ENCODE measurements around the gene LETM1.

Gene LETM1

GRCh38 chr4:1795299-1796195, 60.4 kb downstream of the LETM1 start:
- TF ChIP-seq CTCF (conservative IDR thresholded peaks at IDR 0.05; ENCODE audit: low read depth): no peak
- H3K27ac ChIP-seq: peak overlapping the region; percentile 91
- CTCF ChIA-PET: interaction anchor here (1.8 to 2.2 kb wide), 2 partner anchors 14 to 48 kb away, joined by 8 to 12 read pairs; no protein-coding TSS in a partner anchor
- DNase-seq (ENCODE audit: low spot score): no peak
- POLR2A ChIA-PET (ENCODE audit: low non-redundant PET): no interaction called here

GRCh38 chr4:1794809-1795298, 61.1 kb downstream of the LETM1 start:
- CTCF ChIA-PET: interaction anchor here (0.6 to 2.2 kb wide), 4 partner anchors 16 to 96 kb away, joined by 3 to 12 read pairs (median 5); no protein-coding TSS in a partner anchor
- POLR2A ChIA-PET (ENCODE audit: low non-redundant PET): no interaction called here
- DNase-seq (ENCODE audit: low spot score): no peak
- peak overlapping the region; percentile 91 for H3K27ac ChIP-seq
- no peak for TF ChIP-seq CTCF (conservative IDR thresholded peaks at IDR 0.05; ENCODE audit: low read depth)

GRCh38 chr4:1793940-1794808, 61.8 kb downstream of the LETM1 start:
- ChIA-PET POLR2A (ENCODE audit: low non-redundant PET) (no interaction called here), CTCF (interaction anchor here (0.5 to 2.2 kb wide), 5 partner anchors 16 to 96 kb away, joined by 3 to 12 read pairs (median 4); no protein-coding TSS in a partner anchor)
- TF ChIP-seq CTCF (conservative IDR thresholded peaks at IDR 0.05; ENCODE audit: low read depth): no peak
- no peak for DNase-seq (ENCODE audit: low spot score)
- H3K27ac ChIP-seq: peak overlapping the region; percentile 91

- no peak for TF ChIP-seq CTCF (conservative IDR thresholded peaks at IDR 0.05; ENCODE audit: low read depth)
- DNase-seq (ENCODE audit: low spot score): peak; percentile 28
- peak overlapping the region; percentile 91 for H3K27ac ChIP-seq
- ChIA-PET POLR2A (ENCODE audit: low non-redundant PET) (interaction anchor here (1.0 kb wide), 1 partner anchor 13 kb away, joined by 3 read pairs; no protein-coding TSS in a partner anchor), CTCF (interaction anchor here (0.5 to 2.2 kb wide), 3 partner anchors 17 to 45 kb away, joined by 4 to 12 read pairs (median 7); no protein-coding TSS in a partner anchor)
Observed at GRCh38 chr4:1793496-1793840, 62.5 kb downstream of the LETM1 start.

- DNase-seq (ENCODE audit: low spot score): peak; percentile 81
- TF ChIP-seq CTCF (conservative IDR thresholded peaks at IDR 0.05; ENCODE audit: low read depth): no peak
- ChIA-PET POLR2A (ENCODE audit: low non-redundant PET) (interaction anchor here (1.0 kb wide), 1 partner anchor 12 kb away, joined by 3 read pairs; no protein-coding TSS in a partner anchor), CTCF (interaction anchor here (2.0 kb wide), 1 partner anchor 17 kb away, joined by 7 read pairs; no protein-coding TSS in a partner anchor)
- H3K27ac ChIP-seq: peak within 1 kb of the TSS; percentile 91
Observed at GRCh38 chr4:1792832-1793495, 63.0 kb downstream of the LETM1 start, which contains the start of gene FGFR3. Gene FGFR3, plus strand, starts transcription at chr4:1793293. Its CDS starts 642 bp downstream, at chr4:1793935.

Measured in RWPE1 (cell line).